ENCODE results near the gene THBS4.

DNA sequence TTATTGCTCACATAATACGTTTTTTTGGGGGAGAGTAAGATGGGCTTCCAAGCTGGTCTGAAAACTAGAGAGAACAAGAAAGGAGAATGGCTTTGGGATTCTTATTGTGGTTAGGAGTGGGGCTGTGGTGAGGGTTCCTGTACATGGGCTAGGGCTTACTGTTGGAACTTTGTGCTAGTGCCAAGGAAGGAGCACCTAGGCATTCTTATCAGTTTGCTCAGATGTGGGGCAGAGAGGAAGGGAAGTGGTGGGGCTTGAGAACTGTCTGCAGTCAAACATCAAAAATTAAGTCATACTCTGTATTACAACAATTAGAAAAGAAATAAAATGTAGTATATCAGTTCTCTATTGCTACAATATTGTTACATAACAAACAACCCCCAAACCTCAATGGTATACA lies 4.0 kb upstream of the THBS4 start:
- TF ChIP-seq IKZF3 (tag by site-specific recombination; IDR thresholded peaks at IDR 0.05) (no peak), YY1 (tag by site-specific recombination; IDR thresholded peaks at IDR 0.05) (no peak), ZNF302 (tag by site-specific recombination; IDR thresholded peaks at IDR 0.05; ENCODE audit: low read depth) (no peak), ZNF274 (IDR thresholded peaks at IDR 0.05; ENCODE audit: low read length) (no peak), ZNF274 (tag by site-specific recombination; IDR thresholded peaks at IDR 0.05; ENCODE audit: borderline replicate concordance) (no peak), ZNF404 (tag by site-specific recombination; IDR thresholded peaks at IDR 0.05) (no peak), BCL11A (tag by site-specific recombination; IDR thresholded peaks at IDR 0.05; ENCODE audit: low read depth) (no peak), ZFP37 (tag by site-specific recombination; IDR thresholded peaks at IDR 0.05) (no peak), TCF7L2 (IDR thresholded peaks at IDR 0.05; ENCODE audit: borderline replicate concordance, low read depth, low read length) (no peak), SCRT1 (tag by site-specific recombination; IDR thresholded peaks at IDR 0.05; ENCODE audit: borderline replicate concordance) (no peak), ZNF621 (tag by site-specific recombination; IDR thresholded peaks at IDR 0.05) (no peak)
- TF ChIP-seq, protein P1, sequence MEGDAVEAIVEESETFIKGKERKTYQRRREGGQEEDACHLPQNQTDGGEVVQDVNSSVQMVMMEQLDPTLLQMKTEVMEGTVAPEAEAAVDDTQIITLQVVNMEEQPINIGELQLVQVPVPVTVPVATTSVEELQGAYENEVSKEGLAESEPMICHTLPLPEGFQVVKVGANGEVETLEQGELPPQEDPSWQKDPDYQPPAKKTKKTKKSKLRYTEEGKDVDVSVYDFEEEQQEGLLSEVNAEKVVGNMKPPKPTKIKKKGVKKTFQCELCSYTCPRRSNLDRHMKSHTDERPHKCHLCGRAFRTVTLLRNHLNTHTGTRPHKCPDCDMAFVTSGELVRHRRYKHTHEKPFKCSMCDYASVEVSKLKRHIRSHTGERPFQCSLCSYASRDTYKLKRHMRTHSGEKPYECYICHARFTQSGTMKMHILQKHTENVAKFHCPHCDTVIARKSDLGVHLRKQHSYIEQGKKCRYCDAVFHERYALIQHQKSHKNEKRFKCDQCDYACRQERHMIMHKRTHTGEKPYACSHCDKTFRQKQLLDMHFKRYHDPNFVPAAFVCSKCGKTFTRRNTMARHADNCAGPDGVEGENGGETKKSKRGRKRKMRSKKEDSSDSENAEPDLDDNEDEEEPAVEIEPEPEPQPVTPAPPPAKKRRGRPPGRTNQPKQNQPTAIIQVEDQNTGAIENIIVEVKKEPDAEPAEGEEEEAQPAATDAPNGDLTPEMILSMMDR (tag by site-specific recombination; IDR thresholded peaks at IDR 0.05): no peak

Data from HEK293 (cell line).